SK-N-MC (cell line): ENCODE measurements around the gene COL5A2.

ENCODE experiments used
- DNase-seq: peaks from one replicate; pipeline ENCODE4 v3.0.0-alpha.2; 2011; ENCODE audit warnings: low read depth, low spot score
- H3K27ac ChIP-seq: fragments of 200-600 bp; sonication (generic); 2 replicates; pipeline ENCODE4 v1.5.1; 2016; ENCODE audit warnings: mixed run types
- H3K36me3 ChIP-seq: fragments of 200-600 bp; sonication (generic); 2 replicates; pipeline ENCODE4 v1.6.1; 2017; ENCODE audit warnings: antibody characterized with exemption, low read length, mixed read lengths; ENCODE audit not compliant: insufficient read depth
- H3K4me3 ChIP-seq: fragments of 200-600 bp; sonication (generic); 2 replicates; pipeline ENCODE4 v1.5.1; 2016
- H3K9ac ChIP-seq: fragments of 200-600 bp; sonication (generic); 2 replicates; pipeline ENCODE4 v1.8.0; 2017; ENCODE audit warnings: mixed run types, mixed read lengths; ENCODE audit not compliant: insufficient read length
- H3K9me3 ChIP-seq: fragments of 200-600 bp; sonication (generic); 2 replicates; pipeline ENCODE4 v1.6.1; 2017; ENCODE audit warnings: low read depth, mild to moderate bottlenecking, antibody characterized with exemption, low read length, moderate library complexity, mixed read lengths
- EZH2 ChIP-seq: fragments of 200-600 bp; sonication (generic); IDR thresholded peaks from one replicate; pipeline ENCODE4 v1.6.1; 2017; ENCODE audit warnings: antibody characterized with exemption
- FOXP2 ChIP-seq: optimal IDR thresholded peaks from 2 replicates; pipeline ENCODE3; 2011; ENCODE audit warnings: mild to moderate bottlenecking, moderate library complexity; ENCODE audit not compliant: insufficient read depth; ENCODE audit errors: extremely low read length, control extremely low read depth
- POLR2AphosphoS5 ChIP-seq: IDR thresholded peaks from 2 replicates; pipeline ENCODE4 v1.6.1; 2012; ENCODE audit warnings: mild to moderate bottlenecking, low read depth, low read length, borderline replicate concordance

Gene COL5A2

DNA sequence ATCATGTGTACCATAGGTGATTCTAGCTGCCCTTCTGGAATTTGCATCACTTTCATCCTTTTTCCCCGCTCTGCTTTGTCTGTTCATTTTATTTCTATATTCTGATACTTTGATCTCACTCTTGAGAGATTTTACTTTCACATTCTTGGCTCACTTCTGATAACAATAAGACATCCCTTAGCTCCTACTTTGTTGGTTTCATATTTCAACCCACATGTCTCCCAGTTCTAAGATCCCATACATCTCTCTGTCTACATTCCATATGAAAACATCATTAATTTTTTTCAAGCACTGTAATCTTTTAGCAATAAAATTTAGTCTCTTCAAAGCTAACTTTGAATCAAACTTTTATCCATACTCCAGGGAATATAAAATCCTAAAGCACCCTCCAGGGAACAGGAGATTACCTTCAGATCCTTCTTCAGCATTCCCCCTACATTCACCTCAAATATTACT lies 129.8 kb downstream of the COL5A2 start:
- H3K9me3 ChIP-seq, result no peaks in the 10 kb centered on the region
- H3K9ac ChIP-seq, result no peak overlapping the region
- H3K27ac ChIP-seq, result no peak overlapping the region
- no peak for TF ChIP-seq EZH2
- TF ChIP-seq FOXP2, result no peak
- TF ChIP-seq POLR2AphosphoS5, result no peak
- H3K36me3 ChIP-seq, result peaks cover 66% of the 10 kb centered on the region
- DNase-seq, result no peak
- H3K4me3 ChIP-seq, result no peak overlapping the region

GRCh38 chr2:189048189-189048588 lies 131.4 kb downstream of the COL5A2 start:
- no peak for DNase-seq
- Histone ChIP-seq H3K9me3 (no peaks in the 10 kb centered on the region), H3K27ac (no peak overlapping the region), H3K4me3 (no peak overlapping the region), H3K36me3 (peaks cover 73% of the 10 kb centered on the region), H3K9ac (no peak overlapping the region)
- no peak for TF ChIP-seq EZH2
- no peak for TF ChIP-seq POLR2AphosphoS5

- Histone ChIP-seq H3K9ac (no peak overlapping the region), H3K4me3 (no peak overlapping the region), H3K27ac (no peak overlapping the region), H3K9me3 (no peaks in the 10 kb centered on the region), H3K36me3 (peaks cover 72% of the 10 kb centered on the region)
- TF ChIP-seq POLR2AphosphoS5 (no peak), FOXP2 (no peak), EZH2 (no peak)
- no peak for DNase-seq
These were observed 132.2 kb downstream of the COL5A2 start for GRCh38 chr2:189047171-189047888.

GRCh38 chr2:189046320-189046719 lies 133.2 kb downstream of the COL5A2 start:
- no peak overlapping the region for H3K9ac ChIP-seq
- TF ChIP-seq FOXP2 (no peak), POLR2AphosphoS5 (no peak), EZH2 (no peak)
- H3K9me3 ChIP-seq, result no peaks in the 10 kb centered on the region
- DNase-seq, result no peak
- no peak overlapping the region for H3K4me3 ChIP-seq
- no peak overlapping the region for H3K27ac ChIP-seq
- H3K36me3 ChIP-seq, result peaks cover 72% of the 10 kb centered on the region

DNA sequence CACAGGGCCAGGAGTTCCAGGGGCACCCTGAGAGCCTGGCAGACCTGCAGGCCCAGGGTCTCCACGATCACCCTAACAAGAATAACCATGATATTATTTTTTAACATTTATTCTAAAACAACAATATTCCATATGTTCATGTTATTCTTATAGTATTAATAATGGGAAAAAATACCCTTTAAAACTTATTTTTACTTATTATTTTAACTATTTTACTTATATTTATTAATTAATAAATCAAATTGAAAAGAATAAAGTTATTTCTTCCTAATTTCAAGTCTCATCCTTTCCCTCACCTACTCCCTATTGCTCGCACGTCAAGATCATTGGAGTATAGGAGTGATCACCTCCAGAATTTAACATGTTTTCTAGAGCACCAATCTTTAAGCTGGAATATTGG lies 133.7 kb downstream of the COL5A2 start:
- peaks cover 72% of the 10 kb centered on the region for H3K36me3 ChIP-seq
- TF ChIP-seq EZH2, result no peak
- TF ChIP-seq POLR2AphosphoS5, result no peak
- TF ChIP-seq FOXP2, result no peak
- no peak for DNase-seq

GRCh38 chr2:189037518-189037917 lies 142.0 kb downstream of the COL5A2 start:
- TF ChIP-seq EZH2 (no peak), FOXP2 (no peak), POLR2AphosphoS5 (no peak)
- H3K36me3 ChIP-seq, result peaks cover 79% of the 10 kb centered on the region
- H3K4me3 ChIP-seq, result no peak overlapping the region
- H3K27ac ChIP-seq, result peak overlapping the region; percentile 10; the same call in 1 of the 2 replicates
- H3K9ac ChIP-seq, result no peak overlapping the region
- DNase-seq, result no peak
- no peaks in the 10 kb centered on the region for H3K9me3 ChIP-seq

More for the DNA sequence above, 133.7 kb downstream of the COL5A2 start:
- no peak overlapping the region for H3K9ac ChIP-seq
- H3K27ac ChIP-seq, result no peak overlapping the region
- no peak overlapping the region for H3K4me3 ChIP-seq
- H3K9me3 ChIP-seq, result no peaks in the 10 kb centered on the region

GRCh38 chr2:189024901-189025618 lies 154.5 kb downstream of the COL5A2 start:
- Histone ChIP-seq H3K36me3 (no peaks in the 10 kb centered on the region), H3K27ac (peak overlapping the region; percentile 51; the same call in 1 of the 2 replicates), H3K9ac (no peak overlapping the region), H3K4me3 (no peak overlapping the region), H3K9me3 (no peaks in the 10 kb centered on the region)
- no peak for TF ChIP-seq EZH2
- no peak for DNase-seq

DNA sequence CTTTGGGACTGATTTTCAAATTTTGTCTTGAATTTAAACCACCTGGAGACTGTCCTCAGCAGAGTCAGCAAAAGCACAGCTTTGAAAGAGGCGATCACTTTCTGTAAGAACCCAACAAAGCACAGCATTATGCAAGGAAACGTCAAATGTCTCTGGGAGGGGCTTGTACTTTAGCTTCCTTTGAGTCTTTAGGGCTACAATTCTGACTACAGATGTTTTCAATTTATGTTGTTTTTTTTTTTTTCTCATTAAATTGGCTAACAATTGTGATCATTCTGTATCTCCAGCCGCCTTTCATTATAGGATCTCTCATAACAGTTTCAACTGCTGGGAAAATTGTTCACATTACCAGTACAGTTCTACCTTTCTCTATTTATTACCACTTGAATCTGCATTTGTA lies 157.1 kb downstream of the COL5A2 start:
- H3K9me3 ChIP-seq, result no peaks in the 10 kb centered on the region
- H3K36me3 ChIP-seq, result no peaks in the 10 kb centered on the region
- H3K9ac ChIP-seq, result peak overlapping the region; percentile 33
- DNase-seq, result peak; percentile 77
- TF ChIP-seq FOXP2, result no peak
- no peak for TF ChIP-seq EZH2
- TF ChIP-seq POLR2AphosphoS5, result no peak; the same call in 1 of the 2 replicates
- peak overlapping the region; percentile 61 for H3K4me3 ChIP-seq
- peak overlapping the region; percentile 91 for H3K27ac ChIP-seq
